ENCODE data around the gene COLEC12.
"Not testable (repeated sequence)": the region's sequence is repeated elsewhere in the genome, so short reads cannot be mapped to it uniquely, and the experiment has no call there.

COLEC12 gene

GRCh38 chr18:313931-314330 lies 186.6 kb downstream of the COLEC12 start:
- no peak for DNase-seq

- DNase-seq: no peak
Measured at GRCh38 chr18:312415-312814, 188.1 kb downstream of the COLEC12 start.

GRCh38 chr18:310042-310441 lies 190.5 kb downstream of the COLEC12 start:
- no peak for DNase-seq

DNA sequence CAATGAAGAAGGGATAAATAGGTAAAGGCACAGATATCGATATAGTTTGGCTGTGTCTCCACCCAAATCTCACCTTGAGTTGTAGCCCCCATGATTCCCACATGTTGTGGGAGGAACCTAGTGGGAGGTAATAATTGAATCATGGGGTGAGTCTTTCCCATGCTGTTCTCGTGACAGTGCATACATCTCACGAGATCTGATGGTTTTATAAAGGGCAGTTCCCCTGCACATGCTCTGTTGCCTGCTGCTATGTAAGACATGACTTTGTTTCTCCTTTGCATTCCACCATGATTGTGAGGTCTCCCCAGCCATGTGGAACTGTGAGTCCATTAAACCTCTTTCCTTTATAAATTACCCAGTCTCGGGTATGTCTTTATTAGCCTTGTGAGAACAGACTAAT lies 192.4 kb downstream of the COLEC12 start:
- not testable (repeated sequence) for DNase-seq

DNA sequence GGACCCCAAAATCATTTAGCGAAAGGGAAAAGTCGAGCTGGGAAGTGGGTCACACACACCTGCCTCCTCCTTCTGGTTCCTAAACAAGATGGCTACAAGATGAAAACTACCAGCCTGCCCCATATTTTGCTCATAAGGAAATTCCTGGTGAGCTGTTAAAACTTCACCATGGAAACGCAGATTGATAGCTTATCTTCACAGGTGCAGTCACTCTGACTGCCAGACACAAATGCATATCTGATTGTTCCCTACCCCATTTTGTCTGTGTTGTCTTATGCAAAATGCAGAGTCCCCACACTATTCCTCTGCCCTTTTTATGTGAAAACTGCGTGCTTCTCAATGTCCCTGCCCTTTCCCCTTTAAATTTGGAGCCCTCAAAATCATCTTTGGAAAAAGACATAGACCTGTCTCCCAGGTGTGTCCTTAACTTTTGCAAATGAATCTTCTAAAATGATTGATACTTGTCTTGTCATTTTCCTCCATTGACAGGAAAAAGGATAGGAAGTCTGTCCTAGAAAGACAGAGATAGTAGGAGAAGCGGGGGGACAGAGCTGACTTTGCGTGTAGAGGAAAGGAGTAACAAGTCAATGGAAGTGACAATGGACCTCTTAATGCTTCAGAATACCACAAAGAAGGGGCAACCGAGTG lies 193.8 kb downstream of the COLEC12 start:
- DNase-seq: no peak

GRCh38 chr18:305003-305501 lies 195.4 kb downstream of the COLEC12 start:
- no peak for DNase-seq

DNA sequence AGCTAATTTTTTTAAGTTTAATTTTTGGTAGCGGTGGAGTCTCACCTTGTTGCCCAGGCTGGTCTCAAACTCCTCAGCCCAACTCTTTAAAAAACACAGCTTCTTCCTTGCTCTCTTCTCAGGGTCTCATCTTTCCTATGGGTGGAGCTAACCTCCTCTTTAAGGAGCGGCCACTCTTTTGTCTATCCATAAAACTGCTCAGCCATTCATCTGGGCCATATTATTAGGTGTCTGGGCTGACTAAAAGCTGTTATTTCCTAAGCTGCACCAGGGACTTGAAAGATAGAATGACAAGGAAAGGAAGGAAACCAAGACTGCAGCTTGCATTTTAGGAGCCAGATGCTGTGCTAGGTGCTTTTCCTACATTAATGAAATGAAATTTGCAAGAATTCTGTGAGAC lies 196.9 kb downstream of the COLEC12 start:
- no peak for DNase-seq

DNA sequence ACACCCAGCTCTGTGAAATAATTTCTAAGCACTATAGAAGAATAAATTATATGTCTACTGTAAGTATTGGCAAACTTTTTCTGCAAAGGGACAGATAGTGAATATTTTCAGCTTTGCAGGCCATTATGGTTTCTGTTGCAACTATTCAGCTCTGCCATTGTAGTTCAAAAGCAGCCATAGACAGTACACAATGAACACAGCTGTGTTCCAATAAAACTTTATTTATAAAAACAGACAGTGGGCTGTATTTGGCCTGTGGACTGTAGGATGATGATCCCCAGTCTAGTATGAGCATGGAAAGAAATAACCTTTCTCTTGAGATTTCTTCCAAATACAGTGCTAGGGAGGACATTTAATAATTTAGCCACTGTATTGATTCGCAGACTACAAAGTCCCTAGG lies 197.5 kb downstream of the COLEC12 start:
- DNase-seq: no peak

DNA sequence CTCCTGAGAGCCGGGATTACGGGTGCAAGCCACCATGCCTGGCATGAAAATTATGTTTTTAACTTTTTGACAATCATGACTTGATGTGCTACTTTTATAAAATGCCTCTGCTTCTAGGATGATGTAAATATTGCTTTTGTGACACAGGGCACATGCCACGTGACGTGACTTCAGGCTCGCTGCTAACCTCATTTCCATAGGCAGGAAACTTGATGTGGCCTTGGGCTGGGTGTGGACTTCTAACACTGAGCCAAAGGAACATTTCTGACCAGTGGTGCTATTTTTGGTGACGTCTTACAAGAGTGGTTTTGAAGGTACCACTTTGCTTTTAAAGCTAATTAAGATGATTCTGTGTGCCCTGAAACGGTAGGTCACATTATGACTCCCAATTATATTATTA lies 198.4 kb downstream of the COLEC12 start:
- DNase-seq: no peak

- DNase-seq: no peak
Measured at GRCh38 chr18:297936-298335, 202.6 kb downstream of the COLEC12 start.

GRCh38 chr18:295756-296490 lies 204.6 kb downstream of the COLEC12 start:
- DNase-seq: no peak

- DNase-seq: no peak
Measured at GRCh38 chr18:294566-294965, 205.9 kb downstream of the COLEC12 start.

DNA sequence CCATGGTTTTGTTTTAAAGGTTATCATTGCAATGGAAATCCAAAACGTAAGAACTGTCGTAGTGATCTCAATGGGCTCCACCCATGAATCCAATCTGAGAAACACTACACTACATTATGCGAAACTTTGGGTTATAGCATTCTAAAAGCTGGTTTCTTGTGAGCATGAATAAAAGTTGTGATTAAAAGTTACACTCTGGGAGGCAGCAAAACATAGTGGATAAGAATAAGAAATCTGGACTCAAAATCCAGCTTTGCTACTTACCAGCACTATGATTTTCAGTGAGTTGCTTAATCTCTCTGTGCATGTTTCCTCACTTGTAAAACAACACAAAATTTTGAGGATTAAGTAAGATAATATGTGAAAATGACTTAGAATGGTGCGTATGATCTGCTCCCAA lies 207.0 kb downstream of the COLEC12 start:
- no peak for DNase-seq

DNA sequence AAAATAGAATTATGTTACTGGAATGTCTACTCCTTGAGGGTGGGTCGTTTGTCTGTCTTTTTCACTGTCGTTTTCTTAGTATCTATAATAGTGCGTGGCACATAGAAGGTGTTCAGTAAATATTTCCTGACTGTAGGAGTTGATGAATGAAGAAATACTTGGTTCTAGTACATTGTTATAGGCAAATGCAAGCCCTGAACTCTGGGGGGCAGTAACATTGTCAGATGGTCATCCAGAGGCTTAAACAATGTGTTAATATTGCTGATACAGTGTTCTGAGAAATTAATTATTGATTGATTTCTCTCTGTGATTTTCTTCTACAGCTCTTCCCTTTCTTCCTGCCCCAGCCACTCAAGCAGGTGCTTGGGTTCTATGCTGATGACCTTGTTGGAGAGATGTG lies 208.2 kb downstream of the COLEC12 start:
- DNase-seq: no peak

DNA sequence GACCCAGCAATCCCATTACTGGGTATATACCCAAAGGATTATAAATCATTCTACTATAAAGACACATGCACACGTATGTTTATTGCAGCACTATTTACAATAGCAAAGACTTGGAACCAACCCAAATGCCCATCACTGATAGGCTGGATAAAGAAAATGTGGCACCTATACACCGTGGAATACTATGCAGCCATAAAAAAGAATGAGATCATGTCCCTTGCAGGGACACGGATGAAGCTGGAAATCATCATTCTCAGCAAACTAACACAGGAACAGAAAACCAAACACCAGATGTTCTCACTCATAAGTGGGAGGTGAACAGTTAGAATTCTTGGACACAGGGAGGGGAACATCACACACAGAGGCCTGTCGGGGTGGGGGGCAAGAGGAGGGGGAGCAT lies 210.5 kb downstream of the COLEC12 start:
- not testable (repeated sequence) for DNase-seq

DNA sequence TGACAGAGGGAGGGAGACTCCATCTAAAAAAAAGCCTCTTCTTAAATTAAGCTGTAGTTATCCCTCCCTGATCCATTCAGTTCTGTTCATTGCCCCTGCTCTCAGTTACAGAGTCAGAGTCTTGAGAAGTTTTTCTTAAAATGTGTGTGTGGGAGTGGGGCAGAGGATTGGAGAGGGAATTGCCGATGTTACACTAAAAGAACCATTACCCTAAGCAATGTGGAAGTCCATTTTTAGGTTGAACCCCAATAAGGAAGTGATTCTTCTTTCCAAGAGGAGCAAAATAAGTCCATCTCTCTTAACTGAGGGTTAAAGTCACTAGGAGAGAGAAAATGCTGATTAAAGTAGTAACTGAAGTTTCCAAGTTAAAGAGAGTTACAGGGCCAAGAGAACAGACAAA lies 211.5 kb downstream of the COLEC12 start:
- no peak for DNase-seq

GRCh38 chr18:286515-287310 lies 213.8 kb downstream of the COLEC12 start:
- no peak for DNase-seq

DNA sequence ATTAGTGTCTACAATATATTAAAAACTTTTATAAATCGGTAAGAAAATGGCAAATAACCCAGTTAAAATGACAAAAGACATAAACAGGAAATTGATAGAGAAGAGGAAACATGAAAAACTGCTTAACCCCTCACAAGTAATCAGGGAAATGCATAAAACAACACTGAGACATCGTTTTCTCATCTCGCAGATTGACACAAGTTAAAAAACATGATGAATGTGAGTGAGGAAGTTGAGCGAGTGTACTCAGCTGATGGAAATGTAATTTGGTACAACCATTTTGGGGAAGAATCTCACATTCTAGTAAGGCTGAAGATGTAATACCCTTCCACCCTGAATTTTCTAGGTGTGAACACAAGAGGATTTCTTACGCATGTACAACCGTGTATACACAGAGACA lies 214.7 kb downstream of the COLEC12 start:
- no peak for DNase-seq

GRCh38 chr18:275486-275885 lies 225.0 kb downstream of the COLEC12 start:
- no peak for DNase-seq

DNA sequence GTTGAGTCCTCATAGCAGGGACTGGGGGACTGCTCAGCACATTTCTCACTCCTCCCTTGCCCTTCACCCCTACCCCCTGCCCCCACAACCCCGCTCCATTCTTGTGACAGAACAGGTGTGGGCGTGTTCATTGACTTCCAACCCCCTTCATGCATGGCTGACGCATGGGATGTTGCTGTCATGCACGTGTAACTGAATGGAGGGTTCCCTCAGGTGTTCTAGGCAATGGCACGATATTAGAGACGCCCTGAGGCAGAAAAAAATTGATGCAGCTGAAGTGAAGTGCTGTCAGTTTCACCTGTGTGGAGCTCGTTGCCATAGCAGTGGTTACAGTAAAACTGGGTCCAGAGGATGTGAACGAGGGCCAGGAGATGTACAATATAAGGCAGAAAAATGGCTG lies 226.2 kb downstream of the COLEC12 start:
- no peak for DNase-seq

DNA sequence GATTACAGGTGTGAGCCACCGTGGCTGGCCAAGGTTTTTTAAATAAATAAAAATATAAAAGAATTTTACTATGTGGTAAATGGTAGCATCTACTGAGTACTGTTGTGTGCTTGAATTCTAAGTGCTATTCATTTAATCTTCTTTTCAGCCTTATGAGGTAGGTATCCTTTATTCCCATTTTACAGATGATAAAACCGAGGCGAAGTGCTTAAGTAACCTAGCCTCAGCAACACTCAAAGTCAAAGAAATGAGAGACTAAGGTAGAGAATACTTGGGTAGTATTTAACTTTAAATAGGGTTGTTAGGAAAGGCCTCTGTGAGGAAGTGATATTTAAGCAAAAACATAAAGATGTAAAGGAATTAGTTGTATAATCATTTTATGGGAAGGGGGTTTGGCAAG lies 227.0 kb downstream of the COLEC12 start:
- DNase-seq: no peak

DNA sequence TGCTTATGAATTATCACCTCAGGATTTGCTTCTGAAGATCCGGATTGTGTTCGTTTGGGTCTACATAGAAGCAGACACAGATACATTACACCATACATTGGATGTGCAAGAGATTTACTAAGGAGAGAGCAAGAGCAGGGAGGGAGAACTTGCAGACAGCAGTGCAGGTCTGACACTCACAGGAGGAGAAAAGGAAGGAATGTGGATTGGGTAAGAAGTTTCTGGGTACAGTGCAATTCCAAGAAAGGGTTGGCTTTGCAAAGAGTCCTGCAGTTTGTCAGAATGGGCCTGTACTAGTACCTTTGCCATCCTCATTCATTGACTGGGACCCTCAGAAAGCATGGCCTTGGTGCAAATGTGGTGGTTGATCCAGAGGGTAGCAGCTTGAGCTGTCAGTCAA lies 227.9 kb downstream of the COLEC12 start:
- DNase-seq: no peak

DNA sequence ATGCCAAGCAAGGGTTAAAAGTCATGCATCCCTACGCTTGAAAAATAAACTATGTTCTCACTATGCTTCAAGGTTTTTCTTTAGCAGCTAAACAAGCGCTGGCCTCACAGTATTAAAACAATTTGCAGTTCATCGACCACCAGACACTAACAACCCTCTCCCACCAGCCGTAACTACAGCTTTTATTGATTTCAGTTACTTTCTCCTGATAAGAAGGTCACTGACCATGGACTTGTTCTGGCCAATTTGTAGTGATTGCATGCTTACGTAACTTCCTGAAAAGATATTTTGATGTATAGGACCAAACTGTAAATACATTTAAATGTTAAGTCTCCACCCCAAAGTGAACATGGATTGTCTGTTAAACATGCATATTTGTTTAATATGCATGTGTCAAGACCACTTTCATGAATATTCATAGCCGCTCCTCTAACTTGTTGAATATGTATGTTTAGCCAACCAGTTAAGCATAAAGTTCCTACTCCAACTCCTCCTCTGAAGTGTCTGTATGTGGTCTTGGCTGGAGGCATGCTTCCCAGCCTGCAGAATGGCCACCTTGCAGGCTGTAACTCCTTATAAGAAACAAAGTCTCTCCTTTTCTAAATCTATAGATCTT lies 230.9 kb downstream of the COLEC12 start:
- no peak for DNase-seq
